ENCODE results near the gene PTPRN2.
"Not testable (repeated sequence)": the region's sequence is repeated elsewhere in the genome, so short reads cannot be mapped to it uniquely, and the experiment has no call there.

The PTPRN2 gene

GRCh38 chr7:157513682-157514081, 1073.9 kb downstream of the PTPRN2 start:
- in situ Hi-C loops (cut with HindIII; ENCODE audit: low sequenced_read_pairs) = no loop called here

GRCh38 chr7:157513162-157513621, 1074.4 kb downstream of the PTPRN2 start:
- in situ Hi-C loops (cut with HindIII; ENCODE audit: low sequenced_read_pairs) = no loop called here

- in situ Hi-C loops (cut with HindIII; ENCODE audit: low sequenced_read_pairs) = no loop called here
Measured at GRCh38 chr7:157509226-157509625, 1078.4 kb downstream of the PTPRN2 start.

- in situ Hi-C loops (cut with HindIII; ENCODE audit: low sequenced_read_pairs) = no loop called here
Measured at GRCh38 chr7:157508477-157508881, 1079.1 kb downstream of the PTPRN2 start.

- in situ Hi-C loops (cut with HindIII; ENCODE audit: low sequenced_read_pairs) = no loop called here
Measured at GRCh38 chr7:157507987-157508386, 1079.6 kb downstream of the PTPRN2 start.

- in situ Hi-C loops (cut with HindIII; ENCODE audit: low sequenced_read_pairs) = no loop called here
Measured at GRCh38 chr7:157506268-157506667, 1081.4 kb downstream of the PTPRN2 start.

GRCh38 chr7:157505646-157506045, 1082.0 kb downstream of the PTPRN2 start:
- in situ Hi-C loops (cut with HindIII; ENCODE audit: low sequenced_read_pairs) = no loop called here

GRCh38 chr7:157503229-157503628, 1084.4 kb downstream of the PTPRN2 start:
- in situ Hi-C loops (cut with HindIII; ENCODE audit: low sequenced_read_pairs) = no loop called here

GRCh38 chr7:157502701-157503111, 1084.9 kb downstream of the PTPRN2 start:
- in situ Hi-C loops (cut with HindIII; ENCODE audit: low sequenced_read_pairs) = no loop called here

GRCh38 chr7:157501581-157501980, 1086.0 kb downstream of the PTPRN2 start:
- in situ Hi-C loops (cut with HindIII; ENCODE audit: low sequenced_read_pairs) = no loop called here

GRCh38 chr7:157500989-157501540, 1086.6 kb downstream of the PTPRN2 start:
- in situ Hi-C loops (cut with HindIII; ENCODE audit: low sequenced_read_pairs) = not testable (repeated sequence)

- in situ Hi-C loops (cut with HindIII; ENCODE audit: low sequenced_read_pairs) = no loop called here
Measured at GRCh38 chr7:157500171-157500960, 1087.3 kb downstream of the PTPRN2 start.

GRCh38 chr7:157499835-157500153, 1087.8 kb downstream of the PTPRN2 start:
- in situ Hi-C loops (cut with HindIII; ENCODE audit: low sequenced_read_pairs) = loop anchor here (5.0 kb wide), 1 partner anchor 53 kb away; no protein-coding TSS in a partner anchor

- in situ Hi-C loops (cut with HindIII; ENCODE audit: low sequenced_read_pairs) = loop anchor here (5.0 kb wide), 1 partner anchor 53 kb away; no protein-coding TSS in a partner anchor
Measured at GRCh38 chr7:157499121-157499834, 1088.3 kb downstream of the PTPRN2 start.

- in situ Hi-C loops (cut with HindIII; ENCODE audit: low sequenced_read_pairs) = loop anchor here (5.0 kb wide), 1 partner anchor 54 kb away; no protein-coding TSS in a partner anchor
Measured at GRCh38 chr7:157498657-157499056, 1089.0 kb downstream of the PTPRN2 start.

GRCh38 chr7:157497744-157498651, 1089.6 kb downstream of the PTPRN2 start:
- in situ Hi-C loops (cut with HindIII; ENCODE audit: low sequenced_read_pairs) = loop anchor here (5.0 kb wide), 1 partner anchor 54 kb away; no protein-coding TSS in a partner anchor

GRCh38 chr7:157497367-157497743, 1090.3 kb downstream of the PTPRN2 start:
- in situ Hi-C loops (cut with HindIII; ENCODE audit: low sequenced_read_pairs) = loop anchor here (5.0 kb wide), 1 partner anchor 55 kb away; no protein-coding TSS in a partner anchor

GRCh38 chr7:157496416-157497275, 1091.0 kb downstream of the PTPRN2 start:
- in situ Hi-C loops (cut with HindIII; ENCODE audit: low sequenced_read_pairs) = loop anchor here (5.0 kb wide), 1 partner anchor 56 kb away; no protein-coding TSS in a partner anchor

- in situ Hi-C loops (cut with HindIII; ENCODE audit: low sequenced_read_pairs) = loop anchor here (5.0 kb wide), 1 partner anchor 57 kb away; no protein-coding TSS in a partner anchor
Measured at GRCh38 chr7:157495594-157495993, 1092.0 kb downstream of the PTPRN2 start.
